Measurements from ENCODE around the gene PSMC3.
A peak's percentile ranks its signal among the peaks of the same experiment; 100 is the strongest.

The PSMC3 gene

GRCh38 chr11:47448566-47449427 lies 22.6 kb upstream of the PSMC3 start, which contains the start of gene RAPSN:
TSS of gene RAPSN (minus strand) at chr11:47449136. CDS start at chr11:47448964, 172 bp downstream.
- DNase-seq (ENCODE audit: low spot score), result no peak
- Histone ChIP-seq H3K18ac (ENCODE audit: low read length) (peak within 1 kb of the TSS; percentile 57), H3K79me1 (ENCODE audit: low read depth, low read length) (no peaks in the 10 kb centered on the region), H2AK5ac (ENCODE audit: low read depth, low read length) (peak within 1 kb of the TSS; percentile 89), H3K4ac (ENCODE audit: low read length) (no peak within 1 kb of the TSS), H3K4me2 (ENCODE audit: insufficient read depth, low read length, poor library complexity, severe bottlenecking) (no peak within 1 kb of the TSS), H3K9me3 (replicated peaks in 1 of 2; ENCODE audit: control insufficient read depth in 2 of 2, insufficient read depth in 1 of 2, low read depth in 1 of 2, low read length in 2 of 2) (no peaks in the 10 kb centered on the region), H3K4me3 (ENCODE audit: low read length in 2 of 2) (no peak within 1 kb of the TSS), H2AFZ (ENCODE audit: low read length) (no peak within 1 kb of the TSS), H2BK120ac (ENCODE audit: low read depth, low read length) (no peak within 1 kb of the TSS), H2BK5ac (ENCODE audit: low read length) (peak within 1 kb of the TSS; percentile 11), H2BK15ac (ENCODE audit: low read length) (peak within 1 kb of the TSS; percentile 45), H2BK12ac (ENCODE audit: low read length) (no peak within 1 kb of the TSS), H3K27me3 (ENCODE audit: control insufficient read depth in 3 of 3, insufficient read depth in 3 of 3, low read depth in 1 of 3, low read length in 3 of 3) (no peaks in the 10 kb centered on the region), H3K14ac (ENCODE audit: low read length) (no peak within 1 kb of the TSS), H3K9ac (ENCODE audit: low read depth, low read length, poor library complexity) (peak within 1 kb of the TSS; percentile 21), H3K36me3 (replicated peaks in 1 of 2; ENCODE audit: control insufficient read depth in 2 of 2, insufficient read depth in 2 of 2, low read length in 2 of 2) (no peaks in the 10 kb centered on the region), H4K91ac (ENCODE audit: low read depth, low read length, poor library complexity) (no peak within 1 kb of the TSS), H3K23ac (ENCODE audit: low read depth, low read length, poor library complexity) (peak within 1 kb of the TSS; percentile 55), H4K8ac (ENCODE audit: low read depth, low read length) (no peak within 1 kb of the TSS), H3K27ac (replicated peaks; ENCODE audit: low read length) (no peak within 1 kb of the TSS), H3K4me1 (ENCODE audit: control insufficient read depth in 2 of 2, insufficient read depth in 1 of 2, low read depth in 1 of 2, low read length in 2 of 2) (no peaks in the 10 kb centered on the region)
- no CpG with 5 or more reads among the region's 32 CpGs for WGBS, 2 donors (ENCODE audit: extremely low coverage in 2 of 2, insufficient read length in 2 of 2, insufficient replicate concordance in 1 of 2)

- H2BK120ac ChIP-seq (ENCODE audit: low read depth, low read length), result no peak overlapping the region
- H3K27ac ChIP-seq (replicated peaks; ENCODE audit: low read length), result no peak overlapping the region
- no peaks in the 10 kb centered on the region for H3K4me1 ChIP-seq (ENCODE audit: control insufficient read depth in 2 of 2, insufficient read depth in 1 of 2, low read depth in 1 of 2, low read length in 2 of 2)
- peaks cover 0 to 1% (median 0%) of the 10 kb centered on the region in 3 experiments for H3K27me3 ChIP-seq (ENCODE audit: control insufficient read depth in 3 of 3, insufficient read depth in 3 of 3, low read depth in 1 of 3, low read length in 3 of 3)
- H3K36me3 ChIP-seq (replicated peaks in 1 of 2; ENCODE audit: control insufficient read depth in 2 of 2, insufficient read depth in 2 of 2, low read length in 2 of 2), result no peaks in the 10 kb centered on the region
- no peak overlapping the region for H3K4me3 ChIP-seq (ENCODE audit: low read length in 2 of 2)
- H2AK5ac ChIP-seq (ENCODE audit: low read depth, low read length), result peak overlapping the region; percentile 89
- peak overlapping the region; percentile 26 for H3K4ac ChIP-seq (ENCODE audit: low read length)
- H3K4me2 ChIP-seq (ENCODE audit: insufficient read depth, low read length, poor library complexity, severe bottlenecking), result no peak overlapping the region
- no peak overlapping the region for H2AFZ ChIP-seq (ENCODE audit: low read length)
- H2BK12ac ChIP-seq (ENCODE audit: low read length), result no peak overlapping the region
- peak overlapping the region; percentile 55 for H3K23ac ChIP-seq (ENCODE audit: low read depth, low read length, poor library complexity)
- H4K8ac ChIP-seq (ENCODE audit: low read depth, low read length), result no peak overlapping the region
- peak overlapping the region; percentile 21 for H3K9ac ChIP-seq (ENCODE audit: low read depth, low read length, poor library complexity)
- H3K79me1 ChIP-seq (ENCODE audit: low read depth, low read length), result no peaks in the 10 kb centered on the region
- H3K9me3 ChIP-seq (replicated peaks in 1 of 2; ENCODE audit: control insufficient read depth in 2 of 2, insufficient read depth in 1 of 2, low read depth in 1 of 2, low read length in 2 of 2), result no peaks in the 10 kb centered on the region
- DNase-seq (ENCODE audit: low spot score), result no peak
- WGBS, 2 donors (ENCODE audit: extremely low coverage in 2 of 2, insufficient read length in 2 of 2, insufficient replicate concordance in 1 of 2), result no CpG with 5 or more reads among the region's 12 CpGs
- peak overlapping the region; percentile 11 for H2BK5ac ChIP-seq (ENCODE audit: low read length)
- H3K14ac ChIP-seq (ENCODE audit: low read length), result peak overlapping the region; percentile 9
- peak overlapping the region; percentile 17 for H2BK15ac ChIP-seq (ENCODE audit: low read length)
- H3K18ac ChIP-seq (ENCODE audit: low read length), result peak overlapping the region; percentile 57
- no peak overlapping the region for H4K91ac ChIP-seq (ENCODE audit: low read depth, low read length, poor library complexity)
Observed at GRCh38 chr11:47447906-47448305, 21.7 kb upstream of the PSMC3 start.

GRCh38 chr11:47446833-47447232 lies 20.6 kb upstream of the PSMC3 start:
- Histone ChIP-seq H3K27me3 (ENCODE audit: control insufficient read depth in 3 of 3, insufficient read depth in 3 of 3, low read depth in 1 of 3, low read length in 3 of 3) (peaks cover 0 to 5% (median 0%) of the 10 kb centered on the region in 3 experiments), H3K36me3 (replicated peaks in 1 of 2; ENCODE audit: control insufficient read depth in 2 of 2, insufficient read depth in 2 of 2, low read length in 2 of 2) (no peaks in the 10 kb centered on the region), H4K8ac (ENCODE audit: low read depth, low read length) (no peak overlapping the region), H2BK12ac (ENCODE audit: low read length) (no peak overlapping the region), H3K9me3 (replicated peaks in 1 of 2; ENCODE audit: control insufficient read depth in 2 of 2, insufficient read depth in 1 of 2, low read depth in 1 of 2, low read length in 2 of 2) (no peaks in the 10 kb centered on the region), H3K4me2 (ENCODE audit: insufficient read depth, low read length, poor library complexity, severe bottlenecking) (peak overlapping the region; percentile 18), H3K4me1 (ENCODE audit: control insufficient read depth in 2 of 2, insufficient read depth in 1 of 2, low read depth in 1 of 2, low read length in 2 of 2) (no peaks in the 10 kb centered on the region), H2BK5ac (ENCODE audit: low read length) (no peak overlapping the region), H3K4me3 (ENCODE audit: low read length in 2 of 2) (no peak overlapping the region), H3K14ac (ENCODE audit: low read length) (peak overlapping the region; percentile 8), H3K79me1 (ENCODE audit: low read depth, low read length) (no peaks in the 10 kb centered on the region), H2AK5ac (ENCODE audit: low read depth, low read length) (no peak overlapping the region), H3K4ac (ENCODE audit: low read length) (no peak overlapping the region), H2AFZ (ENCODE audit: low read length) (no peak overlapping the region), H3K9ac (ENCODE audit: low read depth, low read length, poor library complexity) (no peak overlapping the region), H4K91ac (ENCODE audit: low read depth, low read length, poor library complexity) (no peak overlapping the region), H2BK15ac (ENCODE audit: low read length) (no peak overlapping the region), H3K23ac (ENCODE audit: low read depth, low read length, poor library complexity) (no peak overlapping the region), H3K27ac (replicated peaks; ENCODE audit: low read length) (no peak overlapping the region), H2BK120ac (ENCODE audit: low read depth, low read length) (no peak overlapping the region), H3K18ac (ENCODE audit: low read length) (peak overlapping the region; percentile 11)
- WGBS, 2 donors (ENCODE audit: extremely low coverage in 2 of 2, insufficient read length in 2 of 2, insufficient replicate concordance in 1 of 2), result no CpG with 5 or more reads among the region's 9 CpGs
- no peak for DNase-seq (ENCODE audit: low spot score)

- Histone ChIP-seq H2AK5ac (ENCODE audit: low read depth, low read length) (no peak overlapping the region), H3K79me1 (ENCODE audit: low read depth, low read length) (no peaks in the 10 kb centered on the region), H2BK15ac (ENCODE audit: low read length) (no peak overlapping the region), H3K4me1 (ENCODE audit: control insufficient read depth in 2 of 2, insufficient read depth in 1 of 2, low read depth in 1 of 2, low read length in 2 of 2) (no peaks in the 10 kb centered on the region), H4K8ac (ENCODE audit: low read depth, low read length) (no peak overlapping the region), H3K18ac (ENCODE audit: low read length) (no peak overlapping the region), H2AFZ (ENCODE audit: low read length) (no peak overlapping the region), H3K27ac (replicated peaks; ENCODE audit: low read length) (no peak overlapping the region), H2BK5ac (ENCODE audit: low read length) (no peak overlapping the region), H3K9me3 (replicated peaks in 1 of 2; ENCODE audit: control insufficient read depth in 2 of 2, insufficient read depth in 1 of 2, low read depth in 1 of 2, low read length in 2 of 2) (no peaks in the 10 kb centered on the region), H3K23ac (ENCODE audit: low read depth, low read length, poor library complexity) (no peak overlapping the region), H3K9ac (ENCODE audit: low read depth, low read length, poor library complexity) (no peak overlapping the region), H4K91ac (ENCODE audit: low read depth, low read length, poor library complexity) (no peak overlapping the region), H3K36me3 (replicated peaks in 1 of 2; ENCODE audit: control insufficient read depth in 2 of 2, insufficient read depth in 2 of 2, low read length in 2 of 2) (no peaks in the 10 kb centered on the region), H2BK12ac (ENCODE audit: low read length) (no peak overlapping the region), H3K27me3 (ENCODE audit: control insufficient read depth in 3 of 3, insufficient read depth in 3 of 3, low read depth in 1 of 3, low read length in 3 of 3) (peaks cover 0 to 5% (median 0%) of the 10 kb centered on the region in 3 experiments), H3K4me3 (ENCODE audit: low read length in 2 of 2) (no peak overlapping the region), H3K4ac (ENCODE audit: low read length) (no peak overlapping the region), H3K4me2 (ENCODE audit: insufficient read depth, low read length, poor library complexity, severe bottlenecking) (no peak overlapping the region), H2BK120ac (ENCODE audit: low read depth, low read length) (no peak overlapping the region), H3K14ac (ENCODE audit: low read length) (no peak overlapping the region)
- no CpG with 5 or more reads among the region's 4 CpGs for WGBS, 2 donors (ENCODE audit: extremely low coverage in 2 of 2, insufficient read length in 2 of 2, insufficient replicate concordance in 1 of 2)
- no peak for DNase-seq (ENCODE audit: low spot score)
Observed at GRCh38 chr11:47445840-47446239, 19.6 kb upstream of the PSMC3 start.
